Large intestine (tissue), 3 donors: Measurements from ENCODE around the gene CHD2. TPM values are rescaled to one million over a fixed set of nuclear protein-coding genes. Genes with fewer than 3 reads are reported as not detected.

Experiments
- DNase-seq, 2 donors: peaks; one replicate each; pipeline versions ENCODE4 v3.0.0 to v3.0.0-alpha.2; 2013
- H3K27ac ChIP-seq: one replicate; pipeline ENCODE4 v1.5.1; 2013; ENCODE audit warnings: low read length
- H3K27me3 ChIP-seq: 2 replicates; pipeline ENCODE4 v1.6.1; 2013; ENCODE audit warnings: low read length; ENCODE audit not compliant: control insufficient read depth, insufficient read depth
- H3K36me3 ChIP-seq: 2 replicates; pipeline ENCODE4 v1.6.1; 2013; ENCODE audit warnings: low read length; ENCODE audit not compliant: control insufficient read depth, insufficient read depth
- H3K4me1 ChIP-seq: one replicate; pipeline ENCODE4 v1.6.1; 2013; ENCODE audit warnings: low read length; ENCODE audit not compliant: control insufficient read depth, insufficient read depth
- H3K4me3 ChIP-seq: one replicate; pipeline ENCODE4 v1.5.1; 2013; ENCODE audit warnings: low read length
- H3K9me3 ChIP-seq: one replicate; pipeline ENCODE4 v1.6.1; 2013; ENCODE audit warnings: mild to moderate bottlenecking, low read depth, low read length, moderate library complexity; ENCODE audit not compliant: control insufficient read depth
- WGBS: methylation state at CpG from one replicate; pipeline ENCODE4 v1.1.5; 2013; ENCODE audit warnings: low lambda C conversion rate; ENCODE audit not compliant: insufficient coverage; 5-methylcytosine and 5-hydroxymethylcytosine counted together
- polyA plus RNA-seq: library from polyadenylated mRNA; unstranded; fragments of 120-200 nt; gene quantifications from one replicate; pipeline ENCODE4 v1.2.1, GENCODE V29; 2013

CHD2 gene
- polyA plus RNA-seq, 1 donor = 75.7 TPM

DNA sequence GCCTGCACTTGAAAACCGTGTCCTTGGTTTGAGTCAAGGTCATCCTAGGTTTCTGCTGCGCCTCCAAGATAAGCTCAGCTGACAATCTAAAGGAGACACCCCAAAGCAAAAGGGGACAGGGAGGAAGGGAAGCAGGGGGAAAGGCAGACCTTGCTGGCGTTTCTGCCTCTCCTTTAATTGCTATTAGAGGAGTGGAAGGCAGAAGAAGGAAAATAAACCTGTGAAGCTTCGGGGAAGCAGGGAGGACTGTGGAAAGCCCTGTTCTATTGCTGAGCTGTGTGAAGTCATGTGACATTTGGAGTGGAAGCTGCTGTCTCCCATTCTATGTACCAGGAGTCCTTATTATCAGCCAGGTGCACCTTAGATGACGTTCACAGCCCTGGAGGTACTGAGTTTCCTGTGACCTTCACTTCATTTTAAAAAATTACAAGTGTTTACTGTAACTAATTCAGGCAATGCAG lies 21.5 kb upstream of the CHD2 start:
- H3K36me3 ChIP-seq = no peaks in the 10 kb centered on the region
- H3K27ac ChIP-seq = peak overlapping the region; percentile 67
- H3K9me3 ChIP-seq = no peaks in the 10 kb centered on the region
- no peak overlapping the region for H3K4me3 ChIP-seq
- peaks cover 33% of the 10 kb centered on the region for H3K4me1 ChIP-seq
- peak; percentile 51 to 82 for DNase-seq
- WGBS = no CpG with 5 or more reads among the region's 5 CpGs
- H3K27me3 ChIP-seq = no peaks in the 10 kb centered on the region

DNA sequence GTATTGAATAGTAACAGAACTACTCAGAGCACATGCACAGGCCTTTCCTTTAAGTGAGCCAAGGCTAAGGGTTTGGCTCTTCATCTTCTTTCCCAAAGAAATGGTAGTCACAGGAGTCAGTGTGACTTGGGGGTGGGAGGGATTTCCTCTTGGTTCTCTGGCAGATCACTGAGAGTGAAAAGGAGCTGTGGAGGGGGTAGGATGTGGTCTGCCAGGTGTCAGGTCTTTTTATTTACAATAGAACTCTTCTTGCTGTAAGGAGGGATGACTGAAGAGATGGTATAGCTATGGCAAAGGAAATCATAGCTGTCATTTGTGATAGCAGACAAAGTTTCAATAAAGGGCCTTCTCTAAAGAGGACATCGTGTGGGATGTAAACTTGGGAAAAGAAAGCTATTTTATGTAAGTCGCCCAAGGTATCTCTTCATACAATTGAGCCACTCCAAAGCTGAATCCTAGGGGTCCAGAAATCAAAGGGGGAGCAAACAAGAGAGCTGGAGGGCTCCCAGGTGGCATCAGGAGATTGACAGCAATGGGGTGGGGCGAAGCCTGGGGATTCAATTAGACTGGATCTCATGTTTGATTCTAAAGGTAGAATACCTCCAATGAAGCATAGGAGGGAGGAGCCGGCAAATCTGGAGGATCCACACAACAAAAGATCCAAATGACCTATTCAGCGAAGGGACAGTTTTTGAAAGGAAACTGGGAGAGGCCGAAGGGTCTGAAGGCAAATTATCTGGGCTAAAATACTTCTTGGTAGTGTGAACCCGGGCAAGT lies 20.0 kb upstream of the CHD2 start:
- H3K9me3 ChIP-seq = no peaks in the 10 kb centered on the region
- peaks cover 33% of the 10 kb centered on the region for H3K4me1 ChIP-seq
- H3K36me3 ChIP-seq = no peaks in the 10 kb centered on the region
- no peak overlapping the region for H3K4me3 ChIP-seq
- no peak for DNase-seq
- no peaks in the 10 kb centered on the region for H3K27me3 ChIP-seq
- no peak overlapping the region for H3K27ac ChIP-seq
- WGBS = 100% methylated on average over 3 of the region's 7 CpGs

DNA sequence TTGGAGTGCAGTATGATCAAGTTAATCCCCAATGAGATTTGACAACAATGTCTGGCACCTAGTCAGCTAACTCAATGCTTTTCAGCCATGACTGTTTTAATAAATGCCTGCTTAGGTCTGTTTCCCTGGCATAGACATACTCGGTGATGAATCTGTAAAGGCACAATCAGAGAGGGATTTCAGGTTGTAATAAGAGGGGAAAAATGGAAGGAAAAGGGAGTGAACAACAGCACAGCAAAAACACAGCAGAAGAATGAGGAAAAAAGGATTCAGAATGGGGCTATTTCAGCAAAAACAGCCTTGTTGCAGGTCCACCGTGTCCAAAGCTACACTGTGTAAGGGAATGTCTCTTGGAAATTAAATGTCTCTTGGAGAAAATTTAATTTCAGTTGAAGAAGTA lies 19.3 kb upstream of the CHD2 start:
- H3K27me3 ChIP-seq = no peaks in the 10 kb centered on the region
- no peak for DNase-seq
- WGBS = 100% methylated on average over 1 of the region's 2 CpGs

DNA sequence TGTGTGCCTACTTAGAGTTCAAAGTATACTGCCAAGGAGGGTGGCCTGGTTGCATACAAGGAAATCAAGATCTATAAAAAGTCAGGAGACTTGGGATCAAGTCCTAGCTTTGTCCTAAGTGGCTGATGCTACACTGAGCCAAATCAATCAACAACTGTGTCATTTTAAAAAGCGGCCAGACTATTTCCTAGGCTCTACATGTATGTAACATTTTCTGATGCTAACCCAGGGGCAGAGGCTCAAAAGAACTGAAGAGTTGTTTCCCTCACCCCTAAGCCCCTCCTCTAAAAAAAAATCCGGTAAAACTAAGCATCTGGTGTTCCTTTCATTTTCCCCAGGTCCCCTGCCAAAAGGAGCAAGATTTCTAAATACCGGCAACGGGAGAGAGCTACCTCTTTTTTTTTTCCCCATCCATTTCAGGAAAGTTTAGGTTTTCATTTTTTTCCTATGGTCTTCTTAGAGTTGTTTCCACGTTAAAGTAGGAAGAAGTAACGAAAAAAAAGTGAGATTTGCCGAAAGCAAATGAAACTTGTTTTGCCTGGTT lies 18.8 kb upstream of the CHD2 start:
- Histone ChIP-seq H3K27ac (peak overlapping the region; percentile 80), H3K9me3 (no peaks in the 10 kb centered on the region), H3K4me1 (peaks cover 38% of the 10 kb centered on the region), H3K27me3 (no peaks in the 10 kb centered on the region), H3K4me3 (no peak overlapping the region), H3K36me3 (no peaks in the 10 kb centered on the region)
- WGBS = 42% methylated on average over 4 of the region's 7 CpGs
- DNase-seq = peak; percentile 55 to 79

More for the DNA sequence above, 19.3 kb upstream of the CHD2 start:
- Histone ChIP-seq H3K36me3 (no peaks in the 10 kb centered on the region), H3K27ac (peak overlapping the region; percentile 80), H3K9me3 (no peaks in the 10 kb centered on the region), H3K4me1 (peaks cover 34% of the 10 kb centered on the region), H3K4me3 (no peak overlapping the region)

DNA sequence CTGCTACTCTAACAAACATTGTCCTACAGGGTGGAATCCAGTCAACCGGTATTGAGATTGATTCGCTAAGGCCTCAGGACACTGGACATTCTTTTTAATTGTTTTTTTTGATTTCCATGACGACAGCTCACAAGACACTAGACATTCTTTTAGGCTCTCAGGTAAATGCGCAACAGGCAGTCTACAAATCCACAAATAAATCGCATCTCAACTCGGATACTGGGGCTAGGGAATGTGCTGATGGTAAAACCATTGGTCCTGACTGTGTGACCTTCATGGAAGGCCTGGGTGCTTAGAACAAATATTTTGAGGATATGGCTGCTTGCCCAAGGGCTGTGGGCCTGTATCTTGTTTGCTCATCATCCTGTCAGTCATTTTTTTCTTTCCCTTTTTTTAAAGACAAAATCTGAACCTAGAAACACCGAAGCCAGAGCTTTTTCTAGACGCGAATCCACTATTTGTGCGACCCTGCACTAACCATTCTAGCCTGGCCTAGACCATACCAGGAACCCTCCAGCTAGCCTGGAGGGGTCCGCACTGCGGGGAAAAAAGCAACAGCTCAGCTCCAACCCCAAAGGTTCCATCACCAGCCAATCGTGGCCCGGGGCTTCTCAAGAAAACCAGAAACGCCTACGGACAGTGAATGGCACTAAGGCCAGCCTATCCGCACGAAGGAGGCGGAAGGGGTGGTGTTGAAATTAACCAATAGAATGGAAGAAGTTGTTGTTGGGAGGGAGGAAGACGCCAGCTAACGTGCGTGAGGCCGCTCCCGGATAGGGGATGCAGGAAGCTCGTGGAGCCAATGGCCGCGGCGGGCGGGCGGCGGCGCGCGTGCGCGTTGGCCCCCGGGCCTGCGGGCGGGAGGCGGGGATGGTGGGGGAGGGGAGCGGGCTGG lies 18.1 kb upstream of the CHD2 start:
- H3K4me1 ChIP-seq = peaks cover 40% of the 10 kb centered on the region
- DNase-seq = peak; percentile 100
- peak overlapping the region; percentile 72 for H3K4me3 ChIP-seq
- H3K36me3 ChIP-seq = peaks cover 7% of the 10 kb centered on the region
- H3K9me3 ChIP-seq = no peaks in the 10 kb centered on the region
- H3K27me3 ChIP-seq = no peaks in the 10 kb centered on the region
- WGBS = 50% methylated on average over 2 of the region's 41 CpGs
- peak overlapping the region; percentile 80 for H3K27ac ChIP-seq

DNA sequence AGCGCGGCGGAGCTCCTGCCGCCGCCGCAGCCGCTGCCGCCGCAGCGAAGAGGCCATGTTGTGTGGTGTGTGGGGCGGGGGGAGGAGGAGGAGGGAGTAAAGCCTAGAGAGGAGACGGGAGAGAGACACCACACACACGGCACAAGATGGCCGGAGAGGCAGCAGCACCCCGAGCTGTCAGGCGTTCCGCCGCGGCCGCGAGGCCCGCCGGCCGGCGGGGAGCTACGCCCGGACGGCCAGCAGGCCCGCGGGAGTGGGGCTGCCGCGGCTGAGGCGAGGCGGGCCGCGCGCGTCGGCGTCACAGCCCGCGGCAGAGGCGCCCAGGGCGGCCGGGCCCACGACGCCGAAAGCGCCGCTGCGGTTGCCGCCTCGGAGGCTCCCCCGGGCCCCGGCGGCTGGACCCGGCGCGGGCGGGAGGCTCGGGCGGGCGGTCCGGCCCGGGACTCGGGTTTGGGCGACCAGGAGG lies 17.4 kb upstream of the CHD2 start:
- H3K4me1 ChIP-seq = peaks cover 36% of the 10 kb centered on the region
- peak overlapping the region; percentile 72 for H3K4me3 ChIP-seq
- no peaks in the 10 kb centered on the region for H3K9me3 ChIP-seq
- H3K27ac ChIP-seq = peak overlapping the region; percentile 84
- WGBS = no CpG with 5 or more reads among the region's 67 CpGs
- peaks cover 12% of the 10 kb centered on the region for H3K36me3 ChIP-seq
- no peaks in the 10 kb centered on the region for H3K27me3 ChIP-seq
- DNase-seq = no peak

DNA sequence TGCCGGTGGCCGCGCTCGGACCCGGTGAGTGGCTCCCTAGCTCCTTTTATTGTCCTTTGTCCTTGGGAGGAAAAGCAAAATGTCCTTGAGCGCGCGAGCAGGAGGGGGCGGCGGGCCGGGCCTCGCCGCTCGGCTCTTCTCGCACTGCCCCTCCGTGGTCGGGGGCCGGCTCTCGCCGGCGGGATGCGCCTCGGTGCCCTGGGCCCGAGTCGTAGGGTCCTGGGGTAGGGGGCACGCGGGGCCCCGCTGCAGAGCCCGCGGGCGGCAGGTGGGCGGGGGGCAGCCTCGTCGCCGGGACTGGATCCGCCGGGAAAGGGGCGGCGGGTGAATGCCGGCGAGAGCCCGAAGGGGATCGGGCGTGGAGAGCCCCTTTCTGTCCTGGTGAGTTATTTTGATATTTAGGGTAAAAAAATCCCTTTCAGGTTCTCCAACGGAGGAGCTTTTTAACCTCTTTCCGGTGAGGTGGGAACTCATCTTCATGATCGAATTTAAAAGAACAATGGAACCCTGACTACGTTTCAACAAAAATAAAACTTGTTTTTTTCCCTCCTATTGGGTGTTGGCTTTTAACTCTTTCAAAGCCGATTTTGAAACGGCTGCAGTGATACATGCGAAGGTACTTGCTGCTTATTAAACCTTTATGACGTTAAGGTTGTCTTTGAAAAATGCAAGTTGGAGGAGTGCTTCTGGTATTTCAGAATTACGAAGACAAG lies 16.8 kb upstream of the CHD2 start:
- Histone ChIP-seq H3K36me3 (peaks cover 14% of the 10 kb centered on the region), H3K4me1 (peaks cover 32% of the 10 kb centered on the region), H3K4me3 (peak overlapping the region; percentile 72), H3K27ac (peak overlapping the region; percentile 84), H3K27me3 (no peaks in the 10 kb centered on the region), H3K9me3 (no peaks in the 10 kb centered on the region)
- 0% methylated on average over 4 of the region's 53 CpGs for WGBS
- peak; percentile 38 to 43 for DNase-seq

DNA sequence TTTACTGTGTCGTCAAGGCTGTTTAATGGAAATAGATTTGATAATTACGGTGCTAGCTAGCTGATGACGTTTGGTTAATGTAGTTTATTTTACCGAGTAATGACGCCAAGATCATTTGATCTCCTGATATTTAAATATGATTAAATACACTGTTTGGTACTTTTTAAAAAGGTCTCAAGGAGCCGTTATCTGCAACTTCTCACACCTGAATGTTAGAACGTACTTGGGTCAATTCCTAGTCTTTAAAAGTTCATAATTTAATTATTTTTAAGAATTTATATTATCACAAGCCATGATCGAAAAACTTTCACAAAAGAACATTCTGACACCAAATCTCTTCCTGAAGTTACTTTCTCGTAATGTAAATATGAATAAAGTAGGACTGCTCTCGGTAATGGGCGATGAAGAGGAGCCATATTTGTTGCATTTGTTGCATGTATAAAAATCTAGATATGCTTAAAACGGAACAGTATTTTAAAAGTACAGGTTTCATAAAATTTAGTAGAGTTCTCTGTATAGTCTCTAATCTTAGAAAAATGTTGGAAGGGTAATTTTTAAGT lies 16.2 kb upstream of the CHD2 start:
- 0% methylated on average over 6 of the region's 12 CpGs for WGBS
- peaks cover 26% of the 10 kb centered on the region for H3K4me1 ChIP-seq
- peak overlapping the region; percentile 84 for H3K27ac ChIP-seq
- DNase-seq = peak in 1 of 2 donors; percentile 67
- no peaks in the 10 kb centered on the region for H3K27me3 ChIP-seq
- H3K4me3 ChIP-seq = peak overlapping the region; percentile 72
- peaks cover 14% of the 10 kb centered on the region for H3K36me3 ChIP-seq
- no peaks in the 10 kb centered on the region for H3K9me3 ChIP-seq

DNA sequence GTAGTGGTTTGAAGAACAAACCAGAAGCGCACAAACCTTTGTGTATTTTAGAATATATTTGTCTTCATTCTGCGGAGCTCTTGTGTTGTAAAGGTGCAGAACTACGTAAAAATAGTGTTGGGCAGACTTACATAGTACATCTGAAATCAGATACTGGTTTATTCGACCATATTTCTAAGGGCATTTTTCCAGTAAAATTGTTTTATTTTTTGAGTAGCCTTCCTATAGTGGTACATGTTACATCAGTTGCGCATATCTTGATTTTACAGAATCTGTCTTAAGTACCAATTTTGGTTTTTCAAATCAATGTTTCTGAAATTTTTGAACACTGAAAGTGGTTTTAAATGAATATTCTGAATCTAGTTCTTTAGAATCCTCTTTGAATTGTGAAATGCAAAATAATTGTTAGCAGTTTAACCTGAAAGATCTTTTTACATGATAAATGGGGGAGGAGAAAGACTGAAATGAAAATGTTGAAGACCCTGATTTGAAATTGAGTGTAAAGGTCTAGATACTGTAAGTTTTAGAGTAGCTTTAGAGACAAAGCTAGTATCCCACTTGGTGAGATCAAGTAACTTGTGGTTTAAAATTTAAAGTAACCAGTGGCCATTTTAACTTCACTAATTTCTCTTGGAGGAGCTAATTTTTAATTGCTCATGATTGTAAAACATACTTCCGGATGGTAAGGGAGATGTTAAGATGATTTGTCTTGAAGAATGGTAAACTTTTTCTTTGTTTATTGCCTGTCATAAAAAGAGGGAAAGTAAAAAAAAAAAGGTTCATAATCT lies 15.5 kb upstream of the CHD2 start:
- Histone ChIP-seq H3K4me3 (peak overlapping the region; percentile 72), H3K27ac (peak overlapping the region; percentile 84), H3K36me3 (peaks cover 19% of the 10 kb centered on the region), H3K4me1 (peaks cover 23% of the 10 kb centered on the region), H3K27me3 (no peaks in the 10 kb centered on the region), H3K9me3 (peaks cover 3% of the 10 kb centered on the region)
- 4% methylated on average over 5 of the region's 6 CpGs for WGBS
- DNase-seq = peak in 1 of 2 donors; percentile 59
